ENCODE data around the gene KRTAP3-2. TPM values are rescaled to one million over a fixed set of nuclear protein-coding genes. Genes with fewer than 3 reads are reported as not detected.

Gene KRTAP3-2
- total RNA-seq, 1 experiment from 2014 or later = not detected

- ATAC-seq (no peak), DNase-seq (ENCODE audit: low read depth, low spot score) (no peak)
- no peaks in the 10 kb centered on the region for H3K9me3 ChIP-seq (ENCODE audit: control insufficient read depth, insufficient read depth, low read depth, low read length)
- peaks cover 15% of the 10 kb centered on the region for H3K27me3 ChIP-seq (ENCODE audit: control insufficient read depth, insufficient read depth, low read length)
- ChIA-PET CTCF (no interaction called here), POLR2A (interaction anchor here (0.6 kb wide), 1 partner anchor 576 kb away, joined by 3 read pairs; no protein-coding TSS in a partner anchor)
- in situ Hi-C loops (cut with HindIII; ENCODE audit: low pct_unique_long_range_greater_than_20kb, low sequenced_read_pairs) = no loop called here
- intact Hi-C loops (cut with micrococcal nuclease; ENCODE audit: unreplicated experiment) = no loop called here
- no TSS peak for BruUV-seq (replicated peaks)
- TF ChIP-seq TCF7L2 (IDR thresholded peaks at IDR 0.05; ENCODE audit: low read depth, low read length) = no peak
- TF ChIP-seq CTCF (IDR thresholded peaks at IDR 0.05) = no peak
- no peak for TF ChIP-seq SIN3A (IDR thresholded peaks at IDR 0.05; ENCODE audit: borderline replicate concordance, insufficient read depth, low read depth, low read length)
- no peak for TF ChIP-seq POLR2AphosphoS5 (IDR thresholded peaks at IDR 0.05; ENCODE audit: low read depth, low read length)
- TF ChIP-seq REST (IDR thresholded peaks at IDR 0.05; ENCODE audit: insufficient read depth in 1 of 2, low read depth in 2 of 2, low read length in 1 of 2) = no peak
- no peaks in the 10 kb centered on the region for H3K36me3 ChIP-seq (ENCODE audit: control insufficient read depth, insufficient read depth, low read length)
- H3K27ac ChIP-seq (ENCODE audit: low read length) = no peak overlapping the region
- no peaks in the 10 kb centered on the region for H3K4me1 ChIP-seq (ENCODE audit: control insufficient read depth, insufficient read depth, low read length)
- no peak overlapping the region for H3K4me3 ChIP-seq (ENCODE audit: low read depth in 2 of 2, low read length in 2 of 2)
These were observed 49.5 kb downstream of the KRTAP3-2 start for GRCh38 chr17:40950176-40950575.

GRCh38 chr17:40949418-40949817, 50.3 kb downstream of the KRTAP3-2 start:
- Histone ChIP-seq H3K27me3 (ENCODE audit: control insufficient read depth, insufficient read depth, low read length) (peaks cover 15% of the 10 kb centered on the region), H3K4me3 (ENCODE audit: low read depth in 2 of 2, low read length in 2 of 2) (peak overlapping the region in 1 of 2 experiments; percentile 2; a peak in 1 of 4 replicates), H3K9me3 (ENCODE audit: control insufficient read depth, insufficient read depth, low read depth, low read length) (no peaks in the 10 kb centered on the region), H3K4me1 (ENCODE audit: control insufficient read depth, insufficient read depth, low read length) (no peaks in the 10 kb centered on the region), H3K36me3 (ENCODE audit: control insufficient read depth, insufficient read depth, low read length) (no peaks in the 10 kb centered on the region), H3K27ac (ENCODE audit: low read length) (no peak overlapping the region)
- POLR2A ChIA-PET = interaction anchor here (0.6 kb wide), 1 partner anchor 577 kb away, joined by 3 read pairs; no protein-coding TSS in a partner anchor
- ATAC-seq (no peak), DNase-seq (ENCODE audit: low read depth, low spot score) (no peak)
- intact Hi-C loops (cut with micrococcal nuclease; ENCODE audit: unreplicated experiment) (no loop called here), in situ Hi-C loops (cut with HindIII; ENCODE audit: low pct_unique_long_range_greater_than_20kb, low sequenced_read_pairs) (no loop called here)
- CTCF ChIA-PET = no interaction called here
- no TSS peak for BruUV-seq (replicated peaks)
- TF ChIP-seq REST (IDR thresholded peaks at IDR 0.05; ENCODE audit: insufficient read depth in 1 of 2, low read depth in 2 of 2, low read length in 1 of 2) = no peak
- TF ChIP-seq TCF7L2 (IDR thresholded peaks at IDR 0.05; ENCODE audit: low read depth, low read length) = no peak
- no peak for TF ChIP-seq SIN3A (IDR thresholded peaks at IDR 0.05; ENCODE audit: borderline replicate concordance, insufficient read depth, low read depth, low read length)
- no peak for TF ChIP-seq POLR2AphosphoS5 (IDR thresholded peaks at IDR 0.05; ENCODE audit: low read depth, low read length)
- TF ChIP-seq CTCF (IDR thresholded peaks at IDR 0.05) = no peak
